Heart left ventricle (tissue), 16 donors: ENCODE measurements around the gene CCM2. TPM values are rescaled to one million over a fixed set of nuclear protein-coding genes. Genes with fewer than 3 reads are reported as not detected.

Experiments
- ATAC-seq, 4 donors: fragments of 200-7000 bp; cut with Tn5 transposase; one replicate each; pipeline ENCODE4 v1.9.1; 2020 to 2022; ENCODE audit warnings: moderate library complexity in 4 of 4, mild to moderate bottlenecking in 3 of 4, moderate number of reproducible peaks in 1 of 4
- DNase-seq, 5 donors: peaks; one replicate each; pipeline ENCODE4 v3.0.0-alpha.2; 2020
- H3K27ac ChIP-seq, 12 donors: fragments of 200-600 bp; sonication (generic) in 4 of 12; one replicate each; pipeline versions ENCODE4 v1.5.0 to v1.8.0; 2016 to 2022; ENCODE audit warnings: mild to moderate bottlenecking in 2 of 12
- H3K27me3 ChIP-seq, 9 donors: fragments of 200-600 bp; sonication (generic) in 2 of 9; one replicate each; pipeline versions ENCODE4 v1.5.1 to v1.8.0; 2016 to 2022; ENCODE audit warnings: mild to moderate bottlenecking in 3 of 9
- H3K36me3 ChIP-seq, 9 donors: fragments of 200-600 bp; sonication (generic) in 2 of 9; one replicate each; pipeline versions ENCODE4 v1.5.0 to v1.8.0; 2018 to 2022; ENCODE audit warnings: mild to moderate bottlenecking in 2 of 9
- H3K4me1 ChIP-seq, 12 donors: fragments of 200-600 bp; sonication (generic) in 4 of 12; one replicate each; pipeline versions ENCODE4 v1.5.0 to v1.8.0; 2016 to 2022; ENCODE audit warnings: mild to moderate bottlenecking in 3 of 12
- H3K4me3 ChIP-seq, 12 donors: fragments of 200-600 bp; sonication (generic) in 4 of 12; one replicate each; pipeline versions ENCODE4 v1.5.0 to v1.8.0; 2017 to 2022; ENCODE audit warnings: mild to moderate bottlenecking in 9 of 12, moderate library complexity in 4 of 12
- H3K9me3 ChIP-seq, 12 donors: fragments of 200-600 bp; sonication (generic) in 4 of 12; one replicate each; pipeline versions ENCODE4 v1.5.0 to v1.8.0; 2016 to 2022; ENCODE audit warnings: mild to moderate bottlenecking in 1 of 12
- CTCF ChIP-seq, 12 donors: fragments of 200-600 bp; sonication (generic) in 4 of 12; IDR thresholded peaks; one replicate each; pipeline versions ENCODE4 v1.5.0 to v1.8.0; 2018 to 2022; ENCODE audit warnings: antibody characterized with exemption in 12 of 12, mild to moderate bottlenecking in 5 of 12
- POLR2A ChIP-seq, 2 donors: fragments of 450-650 bp; IDR thresholded peaks; one replicate each; pipeline ENCODE4 v1.6.1; 2017; ENCODE audit warnings: antibody characterized with exemption in 2 of 2, mild to moderate bottlenecking in 2 of 2, moderate library complexity in 2 of 2
- WGBS, 4 donors: extraction: QIAGEN DNeasy Blood & Tissue Kit in 2 of 4; methylation state at CpG; one replicate each; pipeline versions ENCODE4 v1.1.5 to v1.1.7; 2013 to 2018; 5-methylcytosine and 5-hydroxymethylcytosine counted together
- intact Hi-C, 10 donors: fragments of 100-400 bp; cut with DNase I; formaldehyde crosslinking; loops; one replicate each; pipeline versions ENCODE4 v1.11.1 to v1.14.2; 2022
- polyA plus RNA-seq, 2 donors: library from polyadenylated mRNA; stranded (reverse); fragments of 200-250 nt; gene quantifications; one replicate each; pipeline ENCODE4 v1.2.3, GENCODE V29; 2013
- total RNA-seq, 9 donors: library from RNA; depleted of rRNA in 2 of 9; stranded (reverse); fragments of >200 nt in 2 of 9; fragmentation: NEBNext Ultra II Directional in 3 of 9; extraction: Animal tissue kit (Norgen Biotek cat#: 25700) in 3 of 9; gene quantifications; one replicate each; pipeline versions ENCODE4 v1.1.0 to v1.2.4, GENCODE V29; 2016 to 2023
- donor health status: ischemic (EF 13 %, LVEDD 7.1; RV severe dilation, severe dysfunction).
- donor health status: healthy with polysubstance abuse.
- donor health status: DM: no; HTN: yes; CAD: no.
- donor health status: DM: no; HTN: no; CAD: no.
- donor health status: ischemic (EF 25% LVEDD 6.9; RV normal size, moderate dysfunction).
- donor health status: ischemic (EF 25% LVEDD 5.7; RV mildly dilated, moderate dysfunction).
- donor health status: healthy.
- donor health status: DM: yes; HTN: yes; CAD: no.
- donor health status: ischemic (EF 35%, LVEDD 5.7; RV mildly dilated, moderate dysfunction).
- donor health status: nonischemic (EF 11% LVEDD 7.7; RV severe dilation, severe dysfunction).
- donor health status: DM: yes; HTN: yes; CAD: no.
- donor health status: PGD.
- donor health status: ischemic (EF 29% LVEDD 5.4; RV normal size, mild dysfunction).
- donor health status: nonischemic (EF 23%, LVEDD 6.1; RV moderate dilation, normal function).

Gene CCM2
- total and polyA plus RNA-seq, 11 donors: 24.7 to 68.2 (median 35.3) TPM

DNA sequence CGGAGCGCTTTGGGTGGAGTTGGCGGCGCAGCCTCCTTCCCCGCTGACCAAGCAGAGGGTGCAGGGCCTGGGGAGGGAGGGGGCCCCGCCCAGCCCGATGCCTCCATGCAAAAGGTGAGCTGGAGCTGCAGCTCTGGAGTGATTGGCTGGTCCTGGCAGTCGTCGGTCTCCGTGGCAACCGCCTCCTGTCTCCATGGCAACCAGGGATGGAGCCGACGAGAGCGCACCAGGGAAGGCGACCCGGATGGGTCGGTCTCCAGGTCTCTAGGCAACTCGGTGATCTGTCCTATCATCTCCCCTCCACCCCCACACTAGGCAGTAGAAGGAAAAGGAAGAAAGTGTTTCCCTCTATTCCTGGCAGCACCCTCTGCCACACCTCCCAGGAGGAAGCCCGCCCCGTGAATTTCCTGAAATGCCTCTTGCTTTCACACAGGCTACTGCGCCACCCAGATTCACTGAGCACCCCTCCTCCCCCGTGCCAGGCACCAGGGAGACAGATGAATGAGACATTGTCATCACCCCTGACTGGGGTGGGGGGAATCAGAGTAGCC, 89.4 kb downstream of the CCM2 start:
- Histone ChIP-seq H3K4me1 (peaks cover 0 to 17% (median 3%) of the 10 kb centered on the region in 12 donors), H3K27ac (peak overlapping the region in 6 of 12 donors; percentile 6 to 77 (median 56)), H3K4me3 (peak overlapping the region; percentile 36 to 75 (median 60)), H3K9me3 (peaks cover 0 to 10% (median 0%) of the 10 kb centered on the region in 12 donors), H3K27me3 (peaks cover 0 to 19% (median 0%) of the 10 kb centered on the region in 9 donors), H3K36me3 (no peaks in the 10 kb centered on the region)
- intact Hi-C loops: no loop called here
- peak; percentile 27 to 48 (median 32) for ATAC-seq
- TF ChIP-seq CTCF (IDR thresholded peaks at IDR 0.05) (no peak), POLR2A (IDR thresholded peaks at IDR 0.05) (no peak)
- DNase-seq: peak in 4 of 5 donors; percentile 38 to 69 (median 56)
- 5 to 15% (median 8%) methylated on average over 8 to 22 of the region's 22 CpGs for WGBS, 4 donors

GRCh38 chr7:45092100-45092930, 92.3 kb downstream of the CCM2 start:
- TF ChIP-seq CTCF (IDR thresholded peaks at IDR 0.05): no peak
- no peak for TF ChIP-seq POLR2A (IDR thresholded peaks at IDR 0.05)
- H3K4me3 ChIP-seq: no peak overlapping the region
- peaks cover 0 to 17% (median 3%) of the 10 kb centered on the region in 12 donors for H3K4me1 ChIP-seq
- intact Hi-C loops: no loop called here
- no peaks in the 10 kb centered on the region for H3K36me3 ChIP-seq
- H3K9me3 ChIP-seq: peaks cover 0 to 19% (median 0%) of the 10 kb centered on the region in 12 donors
- peaks cover 0 to 19% (median 0%) of the 10 kb centered on the region in 9 donors for H3K27me3 ChIP-seq
- no peak for ATAC-seq
- peak in 1 of 5 donors; percentile 2 for DNase-seq
- no peak overlapping the region for H3K27ac ChIP-seq
- 55 to 59% (median 56%) methylated on average over 7 of the region's 7 CpGs for WGBS, 4 donors

DNA sequence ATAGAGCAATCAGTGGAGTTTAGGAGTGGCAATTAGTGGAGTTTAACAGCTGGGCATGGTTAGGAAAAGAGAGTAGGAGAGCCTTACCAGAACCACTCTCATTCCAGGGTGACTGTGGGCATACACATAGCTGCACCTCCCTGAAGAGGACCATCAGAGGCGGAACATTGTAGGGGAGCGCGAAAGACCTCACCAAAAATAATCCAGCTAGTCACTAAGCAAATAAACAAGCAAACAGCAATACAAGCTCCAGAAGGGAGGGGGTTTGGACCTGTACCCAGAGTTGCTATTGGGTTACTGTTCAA, 92.9 kb downstream of the CCM2 start:
- ATAC-seq (no peak), DNase-seq (no peak)
- peaks cover 0 to 19% (median 0%) of the 10 kb centered on the region in 9 donors for H3K27me3 ChIP-seq
- H3K9me3 ChIP-seq: peaks cover 0 to 19% (median 0%) of the 10 kb centered on the region in 12 donors
- TF ChIP-seq CTCF (IDR thresholded peaks at IDR 0.05) (no peak), POLR2A (IDR thresholded peaks at IDR 0.05) (no peak)
- H3K36me3 ChIP-seq: peaks cover 0 to 5% (median 0%) of the 10 kb centered on the region in 9 donors
- no peak overlapping the region for H3K4me3 ChIP-seq
- H3K27ac ChIP-seq: no peak overlapping the region
- peaks cover 0 to 17% (median 3%) of the 10 kb centered on the region in 12 donors for H3K4me1 ChIP-seq
- 68 to 83% (median 72%) methylated on average over 3 of the region's 3 CpGs for WGBS, 4 donors
- intact Hi-C loops: no loop called here
